ENCODE results near the gene CTSA. TPM values are rescaled to one million over a fixed set of nuclear protein-coding genes. Genes with fewer than 3 reads are reported as not detected.

The CTSA gene
- total RNA-seq: 53.5 and 151 TPM in 2 replicates

DNA sequence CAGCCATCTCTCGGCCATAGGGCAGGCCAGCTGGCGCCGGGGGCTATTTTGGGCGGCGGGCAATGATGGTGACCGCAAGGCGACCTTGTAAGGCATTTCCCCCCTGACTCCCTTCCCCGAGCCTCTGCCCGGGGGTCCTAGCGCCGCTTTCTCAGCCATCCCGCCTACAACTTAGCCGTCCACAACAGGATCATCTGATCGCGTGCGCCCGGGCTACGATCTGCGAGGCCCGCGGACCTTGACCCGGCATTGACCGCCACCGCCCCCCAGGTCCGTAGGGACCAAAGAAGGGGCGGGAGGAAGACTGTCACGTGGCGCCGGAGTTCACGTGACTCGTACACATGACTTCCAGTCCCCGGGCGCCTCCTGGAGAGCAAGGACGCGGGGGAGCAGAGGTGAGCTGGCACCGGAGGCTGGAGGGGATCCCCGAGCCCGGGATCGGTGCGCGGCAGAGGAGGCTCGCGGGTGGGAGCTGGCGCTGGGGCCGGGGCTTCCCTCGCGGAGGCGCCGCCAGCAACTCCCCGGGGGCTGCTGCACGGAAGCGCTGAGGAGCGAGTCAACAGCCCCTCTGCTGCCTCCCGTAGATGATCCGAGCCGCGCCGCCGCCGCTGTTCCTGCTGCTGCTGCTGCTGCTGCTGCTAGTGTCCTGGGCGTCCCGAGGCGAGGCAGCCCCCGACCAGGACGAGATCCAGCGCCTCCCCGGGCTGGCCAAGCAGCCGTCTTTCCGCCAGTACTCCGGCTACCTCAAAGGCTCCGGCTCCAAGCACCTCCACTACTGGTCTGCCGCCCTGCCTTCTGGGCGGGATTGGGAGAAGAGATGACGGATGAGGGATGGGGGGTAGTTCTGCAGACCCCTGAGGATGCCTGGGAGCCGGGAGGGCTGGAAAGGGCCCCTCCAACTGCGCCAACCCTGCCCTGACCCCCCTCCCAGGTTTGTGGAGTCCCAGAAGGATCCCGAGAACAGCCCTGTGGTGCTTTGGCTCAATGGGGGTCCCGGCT, at the start of gene CTSA, which contains the start of gene NEURL2:
Gene CTSA (plus strand): TSS at position 351 of the 999 bp plus-strand sequence. CDS start 234 bp downstream, at position 585.
Gene NEURL2 (minus strand): TSS at position 224 of the 999 bp plus-strand sequence. CDS start 217 bp downstream, at position 7.

DNA sequence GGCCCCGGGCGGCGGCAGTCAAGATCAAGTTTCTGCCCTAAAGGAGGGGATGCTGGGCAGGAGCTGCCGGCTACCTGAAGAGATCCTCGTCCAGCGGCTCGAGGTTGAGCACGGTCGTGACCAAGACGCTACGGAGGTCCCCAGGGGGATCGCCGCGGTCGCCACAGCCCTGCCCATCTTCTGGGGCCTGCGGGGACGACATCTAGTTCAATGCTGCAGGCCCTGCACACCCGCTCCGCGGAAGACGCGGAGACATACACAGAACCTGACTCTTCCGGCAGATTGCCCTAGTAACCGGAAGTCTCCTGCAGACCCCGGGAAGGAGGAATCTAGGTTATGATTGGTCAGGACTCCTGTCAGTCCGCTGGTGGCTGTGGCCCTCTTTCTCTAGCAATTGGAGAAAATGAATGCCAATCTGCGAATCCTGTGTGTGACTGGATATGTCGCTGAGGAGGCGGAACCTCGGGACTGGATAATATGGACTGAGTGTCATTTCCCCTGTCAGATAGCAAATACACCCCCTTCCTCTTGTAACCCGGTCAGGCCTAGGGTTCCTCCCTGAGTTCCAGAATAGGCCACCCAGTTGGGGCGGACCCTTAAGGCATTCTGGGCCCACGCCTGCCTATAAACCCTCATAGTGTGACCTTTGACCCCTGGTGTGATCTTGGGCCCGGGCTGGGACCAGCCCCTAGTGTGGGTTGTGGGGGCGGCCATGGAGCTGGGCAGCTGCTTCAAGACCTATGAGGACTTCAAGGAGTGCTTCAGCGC, 33.8 kb upstream of the CTSA start, which contains the start of the genes ACOT8 and ZSWIM3:
Gene ACOT8 (minus strand): TSS at position 279 of the 768 bp plus-strand sequence. CDS start 77 bp downstream, at position 202.
Gene ZSWIM3 (plus strand): TSS at position 501 of the 768 bp plus-strand sequence. CDS start 212 bp downstream, at position 713.

DNA sequence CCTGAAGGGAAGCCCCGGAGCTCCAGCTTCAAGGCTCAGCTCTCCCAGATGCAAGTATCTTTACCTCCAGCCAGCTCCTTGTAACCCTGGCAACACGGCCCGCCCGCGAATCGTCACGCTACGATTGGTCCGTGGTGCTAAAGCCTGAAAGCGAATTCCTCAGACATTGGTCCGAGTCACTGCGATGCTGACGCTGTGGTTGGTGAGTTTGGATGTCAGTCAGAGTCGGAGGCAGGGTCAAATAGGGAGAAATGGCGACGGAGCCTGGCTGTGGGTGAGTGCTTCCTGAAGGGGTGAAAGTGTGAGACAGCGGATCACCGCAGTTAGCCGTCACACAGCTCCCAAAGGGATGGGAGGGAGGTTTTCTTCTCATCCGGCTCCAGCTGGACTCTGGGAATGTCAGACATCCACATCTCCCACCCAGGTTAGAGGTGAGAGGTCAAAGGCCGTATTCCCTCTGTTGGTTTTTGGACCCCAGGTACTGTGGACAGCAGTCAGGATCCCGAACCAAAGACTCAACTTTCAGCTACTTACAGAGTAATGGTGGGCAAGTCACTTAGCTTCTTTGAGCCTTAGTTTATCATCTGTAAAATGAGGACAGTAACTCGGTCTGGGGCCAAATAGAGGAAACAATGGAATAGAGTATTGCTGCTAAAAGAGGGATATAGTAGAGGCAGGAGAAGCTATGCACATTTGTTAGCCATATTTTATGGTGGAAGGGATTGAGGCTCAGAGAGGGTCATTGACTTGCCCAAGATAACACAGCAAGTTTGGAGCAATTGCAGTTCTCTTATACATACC, 9.9 kb upstream of the CTSA start, which contains the start of gene ZSWIM1:
Gene ZSWIM1 (plus strand): TSS at position 240 of the 801 bp plus-strand sequence. CDS start 1,366 bp downstream, outside the sequence.

DNA sequence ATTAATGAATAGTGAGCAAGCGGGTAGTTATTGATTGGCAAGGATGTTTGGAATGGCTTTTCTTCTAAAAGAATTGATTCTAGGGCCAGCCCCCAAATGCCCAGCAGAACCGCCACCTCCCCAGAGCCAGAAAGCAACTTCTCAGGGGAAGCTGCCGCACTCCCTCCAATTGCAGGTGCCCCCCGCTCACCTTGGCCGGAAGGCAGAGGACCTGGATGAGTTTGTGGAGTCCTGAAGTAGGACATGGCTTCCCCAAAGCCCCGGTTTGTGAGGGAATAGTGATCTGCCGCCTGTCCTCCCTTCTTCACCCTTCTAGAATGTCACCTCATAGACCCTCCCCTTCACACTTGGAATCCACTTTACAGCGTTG, 3.8 kb upstream of the CTSA start, which contains the start of gene SPATA25:
Gene SPATA25 (minus strand): TSS at position 277 of the 370 bp plus-strand sequence. CDS start 32 bp downstream, at position 245.

DNA sequence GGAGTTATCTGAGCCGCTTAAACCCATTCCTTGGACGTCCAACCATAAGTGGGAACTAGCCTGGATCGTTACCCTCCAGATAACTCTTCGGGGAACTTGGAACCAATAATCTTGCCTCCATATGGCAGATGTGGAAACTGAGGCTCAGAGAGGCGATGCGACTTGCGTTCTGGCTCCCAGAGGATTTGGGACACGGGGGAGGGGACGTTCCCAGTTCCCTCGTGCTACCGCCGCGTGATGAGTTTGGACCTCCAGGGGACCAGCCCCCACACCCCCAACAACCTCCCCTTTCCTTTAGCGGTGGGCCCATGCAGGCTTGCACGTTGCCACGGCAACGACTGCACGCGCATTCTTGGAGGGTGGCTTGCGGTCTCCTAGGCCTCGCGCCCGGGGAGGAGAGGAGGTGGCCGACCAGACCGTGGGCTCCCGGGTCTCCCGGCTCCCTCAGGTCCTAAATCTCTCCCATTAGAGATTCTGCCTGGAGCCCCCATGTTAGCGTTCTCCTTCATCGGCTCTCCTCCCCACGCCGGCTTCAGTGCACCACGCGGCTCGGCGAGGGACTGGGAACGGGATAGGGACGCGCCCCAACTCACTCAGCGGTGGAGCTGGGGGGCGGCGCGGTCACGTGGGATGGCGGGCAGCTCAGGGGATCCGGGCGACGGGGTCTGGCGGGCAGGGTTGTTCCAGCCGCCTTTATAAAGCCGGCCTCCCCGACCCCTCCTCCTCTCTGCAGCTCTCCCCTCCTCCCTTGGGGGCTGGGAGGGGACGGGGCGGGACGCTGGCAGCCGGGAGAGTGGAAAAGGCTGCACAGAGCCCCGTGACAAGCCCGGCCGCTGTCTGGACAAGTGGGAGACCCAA, 20.6 kb downstream of the CTSA start, which contains the start of gene PLTP:
Gene PLTP (minus strand): TSS at position 670 of the 858 bp plus-strand sequence. CDS start 703 bp downstream, outside the sequence.

DNA sequence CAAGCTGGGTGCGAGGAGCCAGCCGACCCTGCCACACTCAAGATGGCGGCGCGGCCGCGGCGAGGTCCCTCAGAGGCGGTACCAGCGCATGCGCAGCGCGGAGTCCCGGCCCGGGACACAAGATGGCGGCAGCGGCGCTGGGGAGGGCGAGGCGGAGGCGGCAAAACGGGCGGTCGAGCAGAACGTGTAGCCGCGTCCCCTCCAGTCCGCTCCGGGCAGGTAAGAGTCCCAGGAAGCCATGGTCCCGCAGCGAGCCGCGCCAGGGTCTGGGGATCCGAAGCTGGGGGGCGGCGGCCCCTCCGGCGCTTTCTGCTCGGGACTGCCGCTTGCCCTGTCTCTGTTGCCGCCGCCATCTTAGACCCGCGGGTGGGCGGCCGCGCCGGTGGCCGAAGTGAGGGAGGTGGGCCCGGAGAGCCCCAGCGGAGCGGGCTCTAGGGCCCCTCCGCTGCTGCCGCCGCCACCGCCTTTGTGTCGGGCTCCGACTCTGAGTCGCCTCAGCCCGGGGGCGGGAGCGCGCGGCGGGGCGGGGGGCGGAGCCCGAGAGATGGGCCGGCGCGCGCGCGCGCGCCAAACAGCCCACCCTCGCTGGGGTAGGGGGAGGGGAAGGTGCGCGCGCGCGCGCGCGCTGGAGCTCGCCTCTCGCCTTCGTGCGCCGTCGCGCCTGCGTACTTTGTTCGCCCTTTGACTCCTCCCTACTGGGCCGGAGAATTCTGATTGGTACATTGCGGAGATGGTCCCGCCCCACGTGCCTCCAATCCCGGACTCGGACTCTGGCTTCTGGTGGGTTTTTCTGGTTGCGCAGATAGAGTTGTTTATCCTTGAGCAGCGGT, 43.7 kb downstream of the CTSA start, which contains the start of gene PCIF1:
Gene PCIF1 (plus strand): TSS at position 98 of the 830 bp plus-strand sequence. CDS start 4,317 bp downstream, outside the sequence.

Other genes with a start within 250 kb of the CTSA start
- gene WFDC11, start 221.1 kb upstream of the CTSA start, total RNA-seq: not detected in 2 replicates
- not detected in 2 replicates for gene WFDC13, start 189.3 kb upstream of the CTSA start, total RNA-seq
- gene WFDC10B, start 186.3 kb upstream of the CTSA start, total RNA-seq: not detected in 2 replicates
- gene SPINT4, start 169.0 kb upstream of the CTSA start, total RNA-seq: not detected in 2 replicates
- 0.66 TPM in 1 of 2 replicates, not detected in the other for gene WFDC3, start 99.5 kb upstream of the CTSA start, total RNA-seq
- gene DNTTIP1, start 99.4 kb upstream of the CTSA start, total RNA-seq: 14.3 and 18.4 TPM in 2 replicates
- gene UBE2C, start 78.7 kb upstream of the CTSA start, total RNA-seq: 1.8 and 71.3 TPM in 2 replicates
- gene TNNC2, start 64.0 kb upstream of the CTSA start, total RNA-seq: 0.66 TPM in 1 of 2 replicates, not detected in the other
- 51.2 and 79.3 TPM in 2 replicates for gene SNX21, start 57.5 kb upstream of the CTSA start, total RNA-seq
- 34.9 and 44.6 TPM in 2 replicates for gene ACOT8, start 33.9 kb upstream of the CTSA start, total RNA-seq
- gene ZSWIM3, start 33.7 kb upstream of the CTSA start, total RNA-seq: 3.9 and 5.2 TPM in 2 replicates
- 8.1 and 14.0 TPM in 2 replicates for gene ZSWIM1, start 10.1 kb upstream of the CTSA start, total RNA-seq
- gene SPATA25, start 3.7 kb upstream of the CTSA start, total RNA-seq: 1.6 and 3.3 TPM in 2 replicates
- gene NEURL2, start 127 bp upstream of the CTSA start, total RNA-seq: 3.6 and 11.8 TPM in 2 replicates
- 14.6 and 77.5 TPM in 2 replicates for gene PLTP, start 20.8 kb downstream of the CTSA start, total RNA-seq
- gene PCIF1, start 43.3 kb downstream of the CTSA start, total RNA-seq: 14.0 and 15.8 TPM in 2 replicates
- gene ZNF335, start 80.9 kb downstream of the CTSA start, total RNA-seq: 16.9 and 32.6 TPM in 2 replicates
- gene MMP9, start 117.6 kb downstream of the CTSA start, total RNA-seq: 0.14 TPM in 1 of 2 replicates, not detected in the other
- under 0.01 TPM in 1 of 2 replicates, not detected in the other for gene SLC12A5, start 137.9 kb downstream of the CTSA start, total RNA-seq
- 16.0 and 30.4 TPM in 2 replicates for gene NCOA5, start 198.6 kb downstream of the CTSA start, total RNA-seq
- gene CD40, start 227.0 kb downstream of the CTSA start, total RNA-seq: 0.57 and 0.66 TPM in 2 replicates

Data from placental pericyte (primary cell).